Uterus (tissue), 2 donors: Measurements from ENCODE around the gene SCUBE1.

Experiments
- POLR2A ChIP-seq, 2 donors: fragments of 450-650 bp; IDR thresholded peaks; one replicate each; pipeline ENCODE4 v1.6.1; 2016; ENCODE audit warnings: antibody characterized with exemption in 2 of 2, mild to moderate bottlenecking in 1 of 2, moderate library complexity in 1 of 2
- TF ChIP-seq, protein P1 (sequence below), 4 experiments: fragments of 200-600 bp in 2 of 4; fragments of 450-650 bp in 2 of 4; sonication (generic) in 2 of 4; IDR thresholded peaks; one replicate each; pipeline ENCODE4 v1.5.1; 2016 to 2019; ENCODE audit warnings: antibody characterized with exemption in 4 of 4, mild to moderate bottlenecking in 2 of 4, moderate library complexity in 1 of 4

DNA sequence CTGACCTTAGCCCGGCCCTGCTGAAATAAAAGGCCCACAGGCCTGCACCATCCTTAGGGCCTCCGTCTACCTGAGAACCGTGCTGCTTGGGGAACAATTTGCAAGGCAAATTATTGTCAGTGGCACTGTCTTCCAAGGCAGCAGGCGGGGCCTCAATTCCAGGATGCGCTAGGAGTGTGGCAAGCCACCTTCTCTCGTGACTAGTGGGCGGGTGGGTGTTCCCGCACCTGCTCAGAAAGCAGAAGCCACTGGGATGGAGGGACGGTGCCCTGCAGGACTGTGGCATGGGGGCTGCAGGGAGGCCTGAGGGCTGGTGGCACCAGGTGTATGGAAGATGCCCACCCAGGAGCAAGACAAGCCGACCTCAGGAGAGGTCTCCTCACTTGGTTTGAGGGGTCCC, 97.5 kb downstream of the SCUBE1 start:
- no peak for TF ChIP-seq POLR2A (IDR thresholded peaks at IDR 0.05)
- TF ChIP-seq, protein P1, sequence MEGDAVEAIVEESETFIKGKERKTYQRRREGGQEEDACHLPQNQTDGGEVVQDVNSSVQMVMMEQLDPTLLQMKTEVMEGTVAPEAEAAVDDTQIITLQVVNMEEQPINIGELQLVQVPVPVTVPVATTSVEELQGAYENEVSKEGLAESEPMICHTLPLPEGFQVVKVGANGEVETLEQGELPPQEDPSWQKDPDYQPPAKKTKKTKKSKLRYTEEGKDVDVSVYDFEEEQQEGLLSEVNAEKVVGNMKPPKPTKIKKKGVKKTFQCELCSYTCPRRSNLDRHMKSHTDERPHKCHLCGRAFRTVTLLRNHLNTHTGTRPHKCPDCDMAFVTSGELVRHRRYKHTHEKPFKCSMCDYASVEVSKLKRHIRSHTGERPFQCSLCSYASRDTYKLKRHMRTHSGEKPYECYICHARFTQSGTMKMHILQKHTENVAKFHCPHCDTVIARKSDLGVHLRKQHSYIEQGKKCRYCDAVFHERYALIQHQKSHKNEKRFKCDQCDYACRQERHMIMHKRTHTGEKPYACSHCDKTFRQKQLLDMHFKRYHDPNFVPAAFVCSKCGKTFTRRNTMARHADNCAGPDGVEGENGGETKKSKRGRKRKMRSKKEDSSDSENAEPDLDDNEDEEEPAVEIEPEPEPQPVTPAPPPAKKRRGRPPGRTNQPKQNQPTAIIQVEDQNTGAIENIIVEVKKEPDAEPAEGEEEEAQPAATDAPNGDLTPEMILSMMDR (IDR thresholded peaks at IDR 0.05) = no peak
